TTC549 (cell line): ENCODE results near the gene ANKRD33B.
"Not testable (repeated sequence)": the region's sequence is repeated elsewhere in the genome, so short reads cannot be mapped to it uniquely, and the experiment has no call there.

Experiments used
- FAIRE-seq: peaks from 2 replicates; lab custom pipeline; 2012; peaks lifted over from hg19 to GRCh38; lab: Jason Lieb, UNC

Gene ANKRD33B

DNA sequence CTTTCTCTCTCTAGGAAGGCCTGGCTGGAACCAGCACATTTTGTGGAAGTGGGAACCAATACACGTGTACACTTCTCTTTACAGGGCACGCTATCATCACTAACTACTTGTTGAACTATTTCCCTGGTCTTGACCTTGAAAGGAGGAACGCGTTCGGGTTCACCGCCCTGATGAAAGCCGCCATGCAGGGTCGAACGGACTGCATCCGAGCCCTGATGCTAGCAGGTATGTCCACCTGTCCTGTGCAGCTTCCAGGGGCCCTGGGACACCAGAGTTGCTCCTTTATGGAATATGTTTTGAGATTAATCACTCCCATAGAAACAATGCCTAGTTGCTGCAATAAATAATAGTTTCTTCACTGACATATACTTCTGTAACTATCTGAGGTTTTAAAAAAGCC, 74.1 kb downstream of the ANKRD33B start:
- FAIRE-seq, result no peak

DNA sequence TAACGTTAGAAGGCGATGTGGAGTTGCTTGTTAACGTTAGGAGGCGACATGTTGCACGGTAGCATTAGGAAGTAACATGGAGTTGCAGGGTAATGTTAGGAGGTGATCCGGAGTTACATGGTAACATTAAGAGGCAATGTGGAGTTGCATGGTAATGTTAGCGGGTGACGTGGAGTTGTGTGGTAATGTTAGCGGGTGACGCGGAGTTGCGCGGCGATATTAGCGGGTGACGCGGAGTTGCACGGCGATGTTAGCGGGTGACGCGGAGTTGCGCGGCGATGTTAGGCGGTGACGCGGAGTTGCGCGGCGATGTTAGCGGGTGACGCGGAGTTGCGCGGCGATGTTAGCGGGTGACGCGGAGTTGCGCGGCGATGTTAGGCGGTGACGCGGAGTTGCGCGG, 74.9 kb downstream of the ANKRD33B start:
- FAIRE-seq, result not testable (repeated sequence)

DNA sequence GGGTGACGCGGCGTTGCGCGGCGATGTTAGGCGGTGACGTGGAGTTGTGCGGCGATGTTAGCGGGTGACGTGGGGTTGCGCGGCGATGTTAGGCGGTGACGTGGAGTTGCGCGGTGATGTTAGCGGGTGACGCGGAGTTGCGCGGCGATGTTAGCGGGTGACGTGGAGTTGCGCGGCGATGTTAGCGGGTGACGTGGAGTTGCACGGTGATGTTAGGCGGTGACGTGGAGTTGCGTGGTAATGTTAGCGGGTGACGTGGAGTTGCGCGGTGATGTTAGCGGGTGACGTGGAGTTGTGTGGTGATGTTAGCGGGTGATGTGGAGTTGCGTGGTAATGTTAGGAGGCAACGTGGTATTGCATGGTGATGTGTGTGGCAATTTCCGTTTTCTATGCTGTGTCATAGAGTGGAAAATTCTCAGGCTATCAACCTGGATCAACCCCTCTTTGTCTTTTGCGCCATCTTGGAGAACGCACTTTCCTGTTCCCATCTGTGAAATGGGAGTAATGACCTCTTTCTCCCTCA, 76.0 kb downstream of the ANKRD33B start:
- FAIRE-seq, result no peak

DNA sequence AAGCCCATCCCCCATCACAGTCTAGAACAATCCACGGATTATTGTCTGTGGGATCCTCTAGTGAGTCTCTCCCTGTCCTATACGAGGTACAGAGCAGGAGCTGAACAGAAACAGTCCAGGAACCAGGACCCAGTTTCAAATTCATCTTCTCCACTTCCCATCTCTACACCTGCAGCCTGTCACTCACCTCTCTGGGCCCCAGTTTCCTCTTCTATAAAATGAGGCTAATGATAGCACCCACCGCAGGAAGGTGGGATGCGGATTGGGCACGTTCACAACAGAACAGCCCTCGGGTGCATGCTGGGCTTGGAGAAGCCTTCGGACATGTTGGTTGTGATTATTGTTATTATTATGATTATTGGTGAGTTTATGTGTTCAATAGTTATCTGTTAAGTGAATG, 78.5 kb downstream of the ANKRD33B start:
- FAIRE-seq, result no peak

- no peak for FAIRE-seq
These were observed 80.3 kb downstream of the ANKRD33B start for GRCh38 chr5:10644192-10644591.

GRCh38 chr5:10645146-10645545, 81.3 kb downstream of the ANKRD33B start:
- FAIRE-seq, result no peak

DNA sequence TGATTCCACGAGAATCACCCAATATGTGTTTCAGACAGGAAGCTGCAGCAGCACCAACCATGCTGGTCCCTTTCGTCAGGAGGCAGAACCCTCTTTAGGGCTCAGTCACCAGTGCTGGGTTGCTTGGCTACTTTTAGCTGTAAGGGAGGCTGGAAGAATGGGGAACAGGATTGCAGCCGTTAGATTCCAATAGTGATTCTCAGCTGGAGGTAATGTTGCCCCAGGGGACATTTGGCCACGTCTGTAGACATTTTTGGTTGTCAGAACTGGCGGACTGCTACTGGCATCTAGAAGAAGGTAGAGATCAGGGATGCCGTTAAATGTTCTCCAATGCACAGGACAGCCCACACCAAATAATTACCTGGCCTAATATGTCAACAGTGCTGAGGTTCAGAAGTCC, 81.8 kb downstream of the ANKRD33B start:
- FAIRE-seq, result no peak

GRCh38 chr5:10647640-10648039, 83.8 kb downstream of the ANKRD33B start:
- FAIRE-seq, result no peak

GRCh38 chr5:10648806-10649665, 85.2 kb downstream of the ANKRD33B start:
- no peak for FAIRE-seq

DNA sequence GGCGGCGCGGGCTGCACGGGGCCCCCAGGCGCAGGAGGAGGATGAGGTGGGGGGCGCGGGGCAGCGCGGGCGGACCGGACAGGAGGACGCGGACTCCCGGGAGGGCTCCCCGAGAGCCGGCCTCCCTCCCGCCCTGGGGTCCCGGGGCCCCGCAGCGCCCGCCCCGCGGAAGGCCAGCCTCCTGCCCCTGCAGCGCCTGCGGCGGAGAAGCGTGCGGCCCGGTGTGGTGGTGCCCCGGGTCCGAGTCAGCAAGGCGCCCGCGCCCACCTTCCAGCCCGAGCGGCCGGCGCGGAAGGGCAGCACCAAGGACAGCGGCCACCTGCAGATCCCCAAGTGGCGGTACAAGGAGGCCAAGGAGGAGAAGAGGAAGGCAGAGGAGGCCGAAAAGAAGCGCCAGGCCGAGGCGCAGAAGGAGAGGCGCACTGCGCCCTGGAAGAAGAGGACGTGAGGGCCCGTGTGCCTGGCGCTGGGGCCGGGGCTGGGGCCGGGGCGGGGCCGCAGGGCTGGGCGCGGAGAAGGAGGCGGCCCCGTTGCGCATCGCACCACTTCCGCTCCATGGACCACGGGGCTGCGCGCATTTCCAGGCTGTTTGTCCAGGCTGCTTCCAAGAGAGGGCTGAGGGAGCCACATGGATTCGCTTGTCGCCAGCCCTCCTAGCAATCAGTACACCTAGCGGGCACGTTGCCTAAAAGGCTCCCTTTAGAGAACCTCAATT, 86.0 kb downstream of the ANKRD33B start:
- no peak for FAIRE-seq

- FAIRE-seq, result no peak
These were observed 88.3 kb downstream of the ANKRD33B start for GRCh38 chr5:10652151-10652550.

DNA sequence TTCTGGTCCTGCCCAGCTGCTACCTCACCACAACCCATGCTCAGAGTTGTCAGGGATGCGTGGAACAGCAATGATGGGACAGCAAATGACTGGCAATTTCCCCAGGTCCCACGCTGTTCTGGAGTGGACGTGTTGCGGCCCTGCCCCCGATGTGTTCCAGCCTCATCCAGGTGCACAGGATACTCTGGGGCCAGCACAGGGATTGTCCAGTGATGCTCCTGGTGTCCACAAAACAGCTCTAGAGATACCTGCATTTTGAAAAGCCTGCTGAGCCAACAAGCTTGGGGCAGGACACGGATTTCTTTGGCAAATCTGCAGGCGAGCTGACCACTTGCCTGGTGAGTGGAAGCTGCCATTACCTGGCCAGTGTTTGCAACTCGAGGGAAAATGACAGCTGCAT, 88.7 kb downstream of the ANKRD33B start:
- FAIRE-seq, result no peak

DNA sequence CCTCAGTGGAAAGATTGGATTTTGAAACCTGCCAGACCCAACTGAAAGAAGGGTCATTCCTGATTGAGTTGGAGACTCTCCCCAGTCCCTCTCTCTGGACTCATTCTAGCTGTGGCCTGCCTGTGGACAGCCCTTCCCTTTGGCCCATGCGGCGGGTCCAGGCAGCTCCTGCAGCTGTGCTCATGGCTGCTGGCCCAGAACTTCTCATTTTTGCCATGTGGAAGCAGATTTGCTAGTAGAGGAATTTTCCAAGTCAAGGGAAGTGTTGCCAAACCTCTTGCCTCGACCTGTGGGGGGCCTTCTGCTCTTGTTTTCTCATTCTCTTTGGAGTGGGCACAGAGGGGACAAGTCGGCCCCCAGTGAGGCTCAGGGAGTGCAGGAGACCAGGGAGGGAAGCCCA, 89.2 kb downstream of the ANKRD33B start:
- FAIRE-seq, result no peak

DNA sequence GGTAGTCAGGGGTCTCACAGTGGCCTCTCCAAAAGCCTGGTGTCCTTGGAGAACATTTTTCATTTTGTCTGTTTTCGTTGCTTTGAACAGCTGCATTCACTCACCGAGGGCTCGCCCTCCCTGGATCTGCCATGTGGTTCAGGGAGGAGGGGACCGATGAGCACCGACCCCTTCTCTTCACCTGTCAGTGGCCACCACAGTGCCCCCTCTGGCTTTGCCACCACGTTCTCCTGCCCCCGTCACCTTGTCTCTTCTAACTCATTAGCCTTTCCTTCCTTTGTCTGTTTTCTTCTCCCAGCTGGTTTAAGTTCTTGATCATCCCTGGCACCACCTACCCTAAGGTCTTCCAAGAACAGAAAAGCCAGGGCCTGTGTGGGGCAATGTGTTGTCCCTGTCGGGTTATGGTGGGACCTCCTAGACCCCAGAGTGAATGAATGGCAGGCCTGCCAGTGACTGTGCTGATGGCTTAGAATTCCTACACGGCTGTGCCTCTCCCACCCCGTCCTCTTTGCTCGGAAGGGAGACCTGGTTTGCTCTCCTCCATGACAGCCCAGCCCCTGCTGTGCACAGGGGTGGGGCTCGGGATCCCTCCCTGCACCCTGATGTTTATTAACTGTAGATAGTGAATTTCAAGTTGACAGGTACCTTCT, 90.0 kb downstream of the ANKRD33B start:
- FAIRE-seq, result no peak

DNA sequence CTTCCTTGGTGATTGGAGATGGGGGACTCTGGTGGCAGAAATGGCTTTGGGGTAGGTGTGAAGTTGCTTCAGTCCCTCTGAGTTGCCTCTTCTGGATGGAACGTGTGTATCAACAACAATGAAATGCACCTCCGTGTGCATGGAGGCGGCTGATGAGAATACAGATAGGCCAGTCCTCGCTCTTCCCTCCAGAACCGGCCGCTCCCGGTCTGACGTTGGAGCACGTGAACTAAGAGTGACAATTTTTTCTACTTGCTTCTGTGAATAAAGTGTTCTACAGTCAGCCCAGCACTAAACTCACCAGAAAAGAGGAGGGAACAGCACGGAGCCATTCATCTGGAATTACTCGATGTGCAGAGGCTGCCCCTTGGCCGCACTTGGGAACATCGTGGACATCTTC, 90.7 kb downstream of the ANKRD33B start:
- no peak for FAIRE-seq

DNA sequence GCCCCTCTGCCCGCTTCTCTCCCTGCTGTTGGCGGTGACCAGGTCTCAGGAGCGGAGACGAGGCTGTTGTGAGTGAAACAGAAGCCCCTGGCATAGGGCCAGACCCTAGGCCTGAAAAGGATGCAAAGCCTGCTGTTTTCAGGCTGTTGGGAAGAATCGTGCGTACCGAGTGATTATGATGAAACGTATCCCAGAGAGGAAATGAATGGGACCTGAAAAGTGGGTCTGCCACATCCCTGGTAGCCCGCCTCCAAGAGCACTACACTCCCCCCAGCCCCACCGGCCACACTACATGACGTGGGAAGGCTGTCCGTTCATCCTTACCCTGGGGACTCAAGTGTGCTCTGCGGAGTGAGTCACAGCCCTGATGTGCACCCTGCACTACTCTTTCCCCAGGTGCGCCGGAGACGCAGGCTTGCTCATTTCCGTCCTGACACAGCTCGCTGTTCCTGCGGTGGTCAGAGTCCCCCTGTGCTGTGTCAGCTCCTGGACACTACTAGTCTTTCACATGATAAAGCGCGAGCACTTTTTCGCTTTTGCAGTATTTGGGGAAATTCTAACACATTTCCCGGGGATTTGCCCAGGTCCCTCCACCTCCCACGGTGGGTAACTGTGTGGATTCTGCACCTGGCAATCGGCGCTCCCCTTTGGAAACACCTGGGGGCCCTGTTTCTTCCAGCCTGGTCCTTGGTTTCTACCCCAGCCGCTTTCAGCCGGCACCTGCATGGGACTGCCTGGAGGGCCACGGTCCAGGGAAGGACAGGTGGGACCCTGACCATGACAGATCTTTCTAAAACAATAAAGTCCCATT, 91.5 kb downstream of the ANKRD33B start:
- FAIRE-seq, result no peak

DNA sequence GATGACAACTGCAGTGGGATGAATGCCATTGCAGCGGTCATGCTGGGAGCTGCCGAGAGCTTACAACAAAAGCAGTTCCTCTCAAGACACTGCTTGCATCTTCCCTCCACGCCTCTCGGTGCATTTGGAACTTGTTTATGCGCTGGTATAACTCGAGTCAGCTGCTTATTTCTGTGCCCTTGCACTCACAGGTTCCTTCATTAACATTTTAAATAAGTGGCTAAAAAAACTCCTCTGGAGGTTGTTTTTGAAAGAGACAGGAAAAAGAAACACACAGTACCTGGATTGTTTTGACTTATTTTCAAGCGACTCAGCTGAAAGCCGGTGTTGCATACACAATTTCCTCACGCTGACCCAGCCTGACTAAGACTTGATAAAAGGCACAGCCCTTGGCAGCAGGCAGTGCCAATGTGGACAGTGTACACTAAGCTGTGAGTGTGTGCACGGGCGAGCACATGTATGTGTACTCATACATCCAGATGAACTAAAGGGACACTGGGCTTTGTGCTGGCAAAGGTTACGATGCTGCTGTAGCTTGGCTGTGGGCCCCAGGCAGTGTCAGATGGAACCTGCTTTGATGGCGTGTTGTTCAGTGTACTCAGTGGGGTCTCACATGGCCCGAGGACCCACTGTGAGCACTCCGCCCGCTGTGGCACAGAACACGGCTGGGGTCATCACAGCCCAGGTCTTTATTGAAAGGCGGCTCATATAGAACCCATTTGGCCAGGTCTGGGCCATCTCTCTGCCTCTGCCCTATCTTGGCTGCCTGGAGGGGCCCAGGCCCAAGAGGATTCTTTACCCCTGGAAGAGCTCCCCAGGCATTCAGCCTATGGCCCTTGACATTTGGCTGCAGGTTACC, 92.3 kb downstream of the ANKRD33B start:
- FAIRE-seq, result no peak

- FAIRE-seq, result no peak
These were observed 94.4 kb downstream of the ANKRD33B start for GRCh38 chr5:10658265-10658664.

- FAIRE-seq, result no peak
These were observed 96.3 kb downstream of the ANKRD33B start for GRCh38 chr5:10660135-10660534.

DNA sequence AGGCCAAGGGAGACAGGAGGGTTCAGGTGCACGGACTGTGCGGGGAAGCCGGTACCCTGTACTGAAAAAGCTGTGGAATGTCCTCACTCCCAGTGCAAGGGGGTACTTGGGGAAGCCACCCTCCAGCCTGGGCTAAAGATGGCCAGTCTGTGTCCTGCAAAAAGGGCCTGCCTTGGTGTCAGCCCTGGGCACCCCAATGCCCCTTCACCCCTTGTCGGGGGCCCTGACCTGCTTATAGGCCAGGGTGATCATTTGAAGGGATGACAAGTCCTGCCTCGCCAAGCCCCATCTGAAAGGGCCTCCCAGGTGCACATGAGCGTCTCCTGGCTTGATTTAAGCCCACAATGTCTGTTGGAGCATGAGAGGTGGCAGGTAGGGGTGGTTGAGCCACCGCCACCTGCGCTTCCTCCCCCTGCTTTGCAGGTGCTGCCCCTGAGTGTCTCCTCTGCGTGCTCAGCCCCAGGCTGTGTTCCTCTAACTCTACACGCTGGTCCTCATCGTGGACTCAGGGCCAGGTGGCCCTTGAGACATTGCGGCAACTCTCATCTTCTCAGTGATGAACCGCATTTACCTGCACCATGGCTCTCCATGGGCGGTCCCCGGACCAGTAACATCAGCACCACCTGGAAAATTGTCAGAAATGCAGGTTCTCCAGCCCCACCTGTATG, 97.0 kb downstream of the ANKRD33B start:
- FAIRE-seq, result no peak

- FAIRE-seq, result no peak
These were observed 97.5 kb downstream of the ANKRD33B start for GRCh38 chr5:10661401-10661800.
